HL-60/S4 (cell line): Measurements from ENCODE around the gene PTPRN2.
"Not testable (repeated sequence)": the region's sequence is repeated elsewhere in the genome, so short reads cannot be mapped to it uniquely, and the experiment has no call there.

ENCODE experiments used
- in situ Hi-C: fragments of 300-500 bp; cut with MboI; formaldehyde crosslinking; loops from 2 replicates; pipeline ENCODE4 v1.14.3; 2022; ENCODE audit warnings: low sequenced_read_pairs

Gene PTPRN2

GRCh38 chr7:158206341-158206740 lies 381.3 kb downstream of the PTPRN2 start:
- in situ Hi-C loops = no loop called here

- in situ Hi-C loops = no loop called here
These were observed 383.2 kb downstream of the PTPRN2 start for GRCh38 chr7:158204453-158204852.

- in situ Hi-C loops = not testable (repeated sequence)
These were observed 383.7 kb downstream of the PTPRN2 start for GRCh38 chr7:158203948-158204347.

GRCh38 chr7:158194365-158194900 lies 393.2 kb downstream of the PTPRN2 start:
- in situ Hi-C loops = no loop called here

GRCh38 chr7:158193446-158193845 lies 394.2 kb downstream of the PTPRN2 start:
- in situ Hi-C loops = no loop called here

- in situ Hi-C loops = no loop called here
These were observed 394.7 kb downstream of the PTPRN2 start for GRCh38 chr7:158192956-158193355.

GRCh38 chr7:158192184-158192835 lies 395.3 kb downstream of the PTPRN2 start:
- in situ Hi-C loops = no loop called here

- in situ Hi-C loops = no loop called here
These were observed 396.0 kb downstream of the PTPRN2 start for GRCh38 chr7:158191671-158192070.

GRCh38 chr7:158190756-158191155 lies 396.9 kb downstream of the PTPRN2 start:
- in situ Hi-C loops = no loop called here

GRCh38 chr7:158188676-158189075 lies 398.9 kb downstream of the PTPRN2 start:
- in situ Hi-C loops = no loop called here

GRCh38 chr7:158187694-158187994 lies 400.0 kb downstream of the PTPRN2 start:
- in situ Hi-C loops = no loop called here

- in situ Hi-C loops = no loop called here
These were observed 400.5 kb downstream of the PTPRN2 start for GRCh38 chr7:158186864-158187693.

GRCh38 chr7:158186406-158186805 lies 401.2 kb downstream of the PTPRN2 start:
- in situ Hi-C loops = no loop called here

GRCh38 chr7:158185653-158186052 lies 402.0 kb downstream of the PTPRN2 start:
- in situ Hi-C loops = no loop called here

GRCh38 chr7:158183431-158183830 lies 404.2 kb downstream of the PTPRN2 start:
- in situ Hi-C loops = no loop called here

- in situ Hi-C loops = no loop called here
These were observed 411.0 kb downstream of the PTPRN2 start for GRCh38 chr7:158176561-158177173.

- in situ Hi-C loops = no loop called here
These were observed 411.8 kb downstream of the PTPRN2 start for GRCh38 chr7:158175779-158176178.

- in situ Hi-C loops = no loop called here
These were observed 412.7 kb downstream of the PTPRN2 start for GRCh38 chr7:158174947-158175346.

- in situ Hi-C loops = no loop called here
These were observed 420.2 kb downstream of the PTPRN2 start for GRCh38 chr7:158167373-158167772.

GRCh38 chr7:158166386-158167340 lies 421.0 kb downstream of the PTPRN2 start:
- in situ Hi-C loops = no loop called here

GRCh38 chr7:158165711-158166110 lies 421.9 kb downstream of the PTPRN2 start:
- in situ Hi-C loops = no loop called here
